ENCODE measurements around the gene GPR119.

GPR119 gene

DNA sequence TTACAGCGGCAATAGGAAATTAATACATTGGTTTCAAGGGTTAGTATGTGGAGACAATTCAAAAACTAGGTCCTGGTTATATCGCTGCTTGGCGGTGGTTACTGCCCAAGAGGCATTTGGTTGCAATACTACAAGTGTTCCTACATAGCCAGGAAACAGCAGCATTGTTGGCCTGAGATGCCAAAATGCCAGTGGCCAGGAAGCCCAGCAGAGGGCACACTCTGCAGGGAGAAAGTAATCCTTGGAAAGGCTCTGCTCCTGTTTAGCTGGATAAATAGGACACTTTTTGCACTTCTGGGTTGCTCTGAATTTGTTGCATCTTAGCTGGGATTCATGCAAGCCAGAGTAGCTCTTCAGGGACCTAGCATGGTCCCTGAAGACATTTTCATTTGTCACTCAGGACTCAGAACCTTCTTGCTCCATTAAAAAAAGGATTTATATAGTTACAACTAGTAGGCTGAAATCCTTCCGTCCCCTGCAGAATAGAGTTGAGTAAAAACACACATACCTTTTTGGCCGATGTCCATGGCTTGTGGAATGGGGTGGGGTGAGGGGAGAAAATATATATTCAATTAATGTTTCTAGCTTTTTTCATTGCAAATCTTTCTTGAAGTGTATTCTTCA, 8.1 kb upstream of the GPR119 start:
- Histone ChIP-seq H3K79me2 (ENCODE audit: low read length) (no peaks in the 10 kb centered on the region), H3K36me3 (replicated peaks; ENCODE audit: insufficient read depth, low read length) (no peaks in the 10 kb centered on the region), H3K27ac (ENCODE audit: low read length) (no peak overlapping the region), H3K4me1 (ENCODE audit: low read length) (no peaks in the 10 kb centered on the region), H3K9me2 (replicated peaks; ENCODE audit: insufficient read depth, low read length) (no peaks in the 10 kb centered on the region), H3K9me3 (replicated peaks; ENCODE audit: insufficient read depth, low read length) (no peaks in the 10 kb centered on the region), H2AFZ (ENCODE audit: low read length) (no peak overlapping the region), H3K4me3 (ENCODE audit: low read length) (no peak overlapping the region), H3K4me2 (ENCODE audit: low read depth, low read length) (no peak overlapping the region), H3K27me3 (replicated peaks; ENCODE audit: insufficient read depth, low read length) (no peaks in the 10 kb centered on the region), H3F3A (ENCODE audit: insufficient read depth, low read length) (no peaks in the 10 kb centered on the region), H3K9ac (ENCODE audit: low read length) (no peak overlapping the region), H4K20me1 (ENCODE audit: insufficient read depth, low read length) (no peaks in the 10 kb centered on the region)
- peak; percentile 29 for DNase-seq
- TF ChIP-seq EZH2phosphoT487 (IDR thresholded peaks at IDR 0.05; ENCODE audit: low read length) = no peak
- TF ChIP-seq EZH2 (optimal IDR thresholded peaks at IDR 0.05; ENCODE audit: low read depth, low read length) = no peak
- TF ChIP-seq CTCF (IDR thresholded peaks at IDR 0.05; ENCODE audit: low read length) = peak; percentile 52

DNA sequence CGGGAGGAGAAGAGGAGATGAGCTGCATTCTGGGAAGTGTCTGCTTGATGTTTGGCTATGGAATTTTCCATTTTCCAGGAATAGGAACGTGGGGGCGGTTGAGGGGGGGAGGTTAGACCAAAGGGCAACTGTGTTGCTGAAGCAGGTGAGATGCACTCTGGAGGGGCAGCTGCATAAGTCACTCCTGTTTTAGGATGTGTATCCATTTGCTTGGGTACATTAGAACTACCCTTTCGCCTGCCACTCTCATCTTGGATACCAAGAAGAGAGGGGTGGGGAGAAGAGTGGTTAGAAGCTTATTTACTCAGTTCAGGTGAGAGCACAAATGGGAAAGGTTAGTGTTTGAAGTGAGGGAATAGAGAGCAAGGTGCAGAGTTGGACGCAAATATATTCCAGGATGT, 934 bp upstream of the GPR119 start:
- no peaks in the 10 kb centered on the region for H3K9me2 ChIP-seq (replicated peaks; ENCODE audit: insufficient read depth, low read length)
- no peaks in the 10 kb centered on the region for H4K20me1 ChIP-seq (ENCODE audit: insufficient read depth, low read length)
- H3K9ac ChIP-seq (ENCODE audit: low read length) = no peak overlapping the region
- no peaks in the 10 kb centered on the region for H3F3A ChIP-seq (ENCODE audit: insufficient read depth, low read length)
- no peak overlapping the region for H3K4me3 ChIP-seq (ENCODE audit: low read length)
- H3K9me3 ChIP-seq (replicated peaks; ENCODE audit: insufficient read depth, low read length) = no peaks in the 10 kb centered on the region
- H3K36me3 ChIP-seq (replicated peaks; ENCODE audit: insufficient read depth, low read length) = no peaks in the 10 kb centered on the region
- H2AFZ ChIP-seq (ENCODE audit: low read length) = no peak overlapping the region
- no peak overlapping the region for H3K4me2 ChIP-seq (ENCODE audit: low read depth, low read length)
- H3K79me2 ChIP-seq (ENCODE audit: low read length) = no peaks in the 10 kb centered on the region
- DNase-seq = no peak
- no peaks in the 10 kb centered on the region for H3K4me1 ChIP-seq (ENCODE audit: low read length)
- no peak for TF ChIP-seq CTCF (IDR thresholded peaks at IDR 0.05; ENCODE audit: low read length)
- TF ChIP-seq EZH2phosphoT487 (IDR thresholded peaks at IDR 0.05; ENCODE audit: low read length) = no peak
- no peak for TF ChIP-seq EZH2 (optimal IDR thresholded peaks at IDR 0.05; ENCODE audit: low read depth, low read length)
- no peaks in the 10 kb centered on the region for H3K27me3 ChIP-seq (replicated peaks; ENCODE audit: insufficient read depth, low read length)
- H3K27ac ChIP-seq (ENCODE audit: low read length) = no peak overlapping the region

- no peaks in the 10 kb centered on the region for H3K9me3 ChIP-seq (replicated peaks; ENCODE audit: insufficient read depth, low read length)
- no peaks in the 10 kb centered on the region for H3K9me2 ChIP-seq (replicated peaks; ENCODE audit: insufficient read depth, low read length)
- no peaks in the 10 kb centered on the region for H4K20me1 ChIP-seq (ENCODE audit: insufficient read depth, low read length)
- H3K4me3 ChIP-seq (ENCODE audit: low read length) = no peak overlapping the region
- no peak overlapping the region for H3K4me2 ChIP-seq (ENCODE audit: low read depth, low read length)
- no peaks in the 10 kb centered on the region for H3K79me2 ChIP-seq (ENCODE audit: low read length)
- TF ChIP-seq EZH2phosphoT487 (IDR thresholded peaks at IDR 0.05; ENCODE audit: low read length) = no peak
- no peak for TF ChIP-seq CTCF (IDR thresholded peaks at IDR 0.05; ENCODE audit: low read length)
- no peak for TF ChIP-seq EZH2 (optimal IDR thresholded peaks at IDR 0.05; ENCODE audit: low read depth, low read length)
- no peak for DNase-seq
- no peak overlapping the region for H3K27ac ChIP-seq (ENCODE audit: low read length)
- H3K9ac ChIP-seq (ENCODE audit: low read length) = no peak overlapping the region
- no peaks in the 10 kb centered on the region for H3K27me3 ChIP-seq (replicated peaks; ENCODE audit: insufficient read depth, low read length)
- no peaks in the 10 kb centered on the region for H3F3A ChIP-seq (ENCODE audit: insufficient read depth, low read length)
- H3K36me3 ChIP-seq (replicated peaks; ENCODE audit: insufficient read depth, low read length) = no peaks in the 10 kb centered on the region
- H2AFZ ChIP-seq (ENCODE audit: low read length) = no peak overlapping the region
- H3K4me1 ChIP-seq (ENCODE audit: low read length) = no peaks in the 10 kb centered on the region
These were observed 7.3 kb downstream of the GPR119 start for GRCh38 chrX:130378024-130378669.
